NCI-H1436 treated with DMSO at 0.1 percent for 48 hours (cell line): Measurements from ENCODE around the gene CCKAR.
A peak's percentile ranks its signal among the peaks of the same experiment; 100 is the strongest.

Source experiments
- DNase-seq: peaks from one replicate; lab custom pipeline; 2025; lab: John Stamatoyannopoulos, UW

The CCKAR gene

GRCh38 chr4:26459054-26459755 lies 31.1 kb downstream of the CCKAR start:
- peak; percentile 37 for DNase-seq

GRCh38 chr4:26458157-26458561 lies 32.1 kb downstream of the CCKAR start:
- DNase-seq, result no peak

GRCh38 chr4:26457412-26457811 lies 32.9 kb downstream of the CCKAR start:
- DNase-seq, result no peak

GRCh38 chr4:26455571-26455970 lies 34.7 kb downstream of the CCKAR start:
- DNase-seq, result no peak

- DNase-seq, result no peak
Observed at GRCh38 chr4:26454961-26455360, 35.3 kb downstream of the CCKAR start.

GRCh38 chr4:26452565-26453531 lies 37.4 kb downstream of the CCKAR start:
- DNase-seq, result peak; percentile 75

- no peak for DNase-seq
Observed at GRCh38 chr4:26451597-26451996, 38.7 kb downstream of the CCKAR start.

GRCh38 chr4:26450418-26450817 lies 39.9 kb downstream of the CCKAR start:
- no peak for DNase-seq

- DNase-seq, result no peak
Observed at GRCh38 chr4:26447378-26447777, 42.9 kb downstream of the CCKAR start.

- DNase-seq, result no peak
Observed at GRCh38 chr4:26441771-26442170, 48.5 kb downstream of the CCKAR start.

GRCh38 chr4:26441102-26441501 lies 49.2 kb downstream of the CCKAR start:
- no peak for DNase-seq

- DNase-seq, result no peak
Observed at GRCh38 chr4:26434030-26434639, 56.1 kb downstream of the CCKAR start.

GRCh38 chr4:26433556-26433955 lies 56.7 kb downstream of the CCKAR start:
- no peak for DNase-seq

- no peak for DNase-seq
Observed at GRCh38 chr4:26432419-26432818, 57.9 kb downstream of the CCKAR start.

GRCh38 chr4:26431461-26432180 lies 58.7 kb downstream of the CCKAR start:
- DNase-seq, result no peak
